Fibroblast of pulmonary artery (primary cell): ENCODE measurements around the gene TTLL11.
"Not testable (repeated sequence)": the region's sequence is repeated elsewhere in the genome, so short reads cannot be mapped to it uniquely, and the experiment has no call there.

Experiments used
- DNase-seq: peaks from one replicate; pipeline ENCODE4 v3.0.0-alpha.2; 2010; ENCODE audit warnings: low read depth
- H3K4me3 ChIP-seq: replicated peaks from 2 replicates; pipeline ENCODE4 v1.5.1; 2011; ENCODE audit warnings: low read depth, mild to moderate bottlenecking, control low read depth, low read length, moderate library complexity
- CTCF ChIP-seq: IDR thresholded peaks from 2 replicates; pipeline ENCODE4 v1.5.1; 2011; ENCODE audit warnings: mild to moderate bottlenecking, control low read depth, low read length, inconsistent platforms; ENCODE audit errors: missing control alignments

TTLL11 gene

GRCh38 chr9:121797081-121797480, 296.0 kb downstream of the TTLL11 start:
- DNase-seq, result no peak
- no peak overlapping the region for H3K4me3 ChIP-seq
- TF ChIP-seq CTCF, result no peak

- not testable (repeated sequence) for H3K4me3 ChIP-seq, DNase-seq
Observed at GRCh38 chr9:121794334-121794733, 298.8 kb downstream of the TTLL11 start.

- not testable (repeated sequence) for DNase-seq, H3K4me3 ChIP-seq
Observed at GRCh38 chr9:121792476-121792875, 300.6 kb downstream of the TTLL11 start.

- TF ChIP-seq CTCF, result no peak
- H3K4me3 ChIP-seq, result no peak overlapping the region
- no peak for DNase-seq
Observed at GRCh38 chr9:121790841-121791240, 302.3 kb downstream of the TTLL11 start.

GRCh38 chr9:121788686-121789366, 304.3 kb downstream of the TTLL11 start:
- TF ChIP-seq CTCF, result no peak
- no peak overlapping the region for H3K4me3 ChIP-seq
- no peak for DNase-seq

GRCh38 chr9:121786998-121787422, 306.1 kb downstream of the TTLL11 start:
- no peak for DNase-seq
- no peak for TF ChIP-seq CTCF
- H3K4me3 ChIP-seq, result no peak overlapping the region

DNA sequence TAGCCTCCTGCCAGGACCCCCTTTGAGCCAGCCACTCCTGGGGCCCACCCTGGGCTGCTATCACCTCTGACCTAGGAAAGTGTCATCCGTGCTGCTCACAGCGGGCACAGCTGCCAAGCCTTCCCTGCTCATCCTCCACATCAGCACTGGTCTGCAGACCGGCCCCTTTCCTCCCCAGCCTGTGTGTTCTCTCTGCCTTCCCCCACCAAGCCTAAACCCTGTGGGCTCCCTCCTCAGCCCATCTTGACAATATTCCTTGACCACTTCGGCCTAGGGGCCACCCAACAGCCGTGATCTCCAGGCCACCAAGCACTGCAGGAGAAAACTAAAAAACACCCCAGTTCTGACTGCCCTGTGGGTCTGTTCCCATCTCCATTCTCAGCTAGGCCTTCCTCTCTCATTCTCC, 306.6 kb downstream of the TTLL11 start:
- TF ChIP-seq CTCF, result no peak

More for the DNA sequence above, 306.6 kb downstream of the TTLL11 start:
- DNase-seq, result no peak
- H3K4me3 ChIP-seq, result no peak overlapping the region
